T-cell (primary cell): Measurements from ENCODE around the gene FAM72A. TPM values are rescaled to one million over a fixed set of nuclear protein-coding genes. Genes with fewer than 3 reads are reported as not detected.
"Not testable (repeated sequence)": the region's sequence is repeated elsewhere in the genome, so short reads cannot be mapped to it uniquely, and the experiment has no call there.

Source experiments
- ATAC-seq, 4 experiments: fragments of 200-7000 bp in 3 of 4; fragments of 150-1000 bp in 1 of 4; cut with Tn5 transposase; replicated peaks in 1 of 4; 1 replicate in 3 of 4; 2 replicates in 1 of 4; pipeline ENCODE4 v1.10.0; 2021; ENCODE audit warnings: moderate library complexity in 3 of 4, mild to moderate bottlenecking in 2 of 4, moderate number of reproducible peaks in 1 of 4
- CTCF ChIA-PET, 2 donors: fragments of 300-600 bp; sonication (Branson Sonifier 250); formaldehyde crosslinking; loops; one replicate each; lab custom pipeline; 2022; ENCODE audit warnings: antibody characterized with exemption in 2 of 2; lab: Charles Lee
- POLR2A ChIA-PET, 2 donors: fragments of 300-600 bp; sonication (Branson Sonifier 250); formaldehyde crosslinking; loops; one replicate each; lab custom pipeline; 2022; ENCODE audit warnings: antibody characterized with exemption in 2 of 2; lab: Charles Lee
- DNase-seq, 35 experiments: peaks; one replicate each; pipeline versions ENCODE4 v3.0.0 to v3.0.0-alpha.2; 2013 to 2023
- H3K27ac ChIP-seq: one replicate; pipeline ENCODE4 v1.5.1; 2013; ENCODE audit warnings: low read length
- H3K27me3 ChIP-seq, 2 experiments: replicated peaks in 1 of 2; 1 replicate in 1 of 2; 2 replicates in 1 of 2; pipeline versions ENCODE4 v1.6.1 to v1.7.0; 2013; ENCODE audit warnings: low read length in 1 of 2, mixed read lengths in 1 of 2; ENCODE audit not compliant: control insufficient read depth in 2 of 2, insufficient read depth in 2 of 2; ENCODE audit errors: extremely low read depth in 1 of 2
- H3K36me3 ChIP-seq, 2 donors: 1 replicate in 1 of 2; 2 replicates in 1 of 2; pipeline versions ENCODE4 v1.6.1 to v1.7.0; 2013; ENCODE audit warnings: low read length in 1 of 2; ENCODE audit not compliant: control insufficient read depth in 2 of 2, insufficient read depth in 1 of 2; ENCODE audit errors: extremely low read depth in 1 of 2
- H3K4me1 ChIP-seq, 2 experiments: 1 replicate in 1 of 2; 2 replicates in 1 of 2; pipeline versions ENCODE4 v1.6.1 to v1.7.0; 2013; ENCODE audit warnings: low read length in 2 of 2, mixed read lengths in 1 of 2; ENCODE audit not compliant: insufficient read depth in 2 of 2, control insufficient read depth in 1 of 2; ENCODE audit errors: extremely low read depth in 1 of 2
- H3K4me3 ChIP-seq, 2 donors: 1 replicate in 1 of 2; 2 replicates in 1 of 2; pipeline versions ENCODE4 v1.5.1 to v1.7.0; 2013; ENCODE audit warnings: mild to moderate bottlenecking in 2 of 2, low read length in 1 of 2, moderate library complexity in 1 of 2; ENCODE audit not compliant: control insufficient read depth in 1 of 2; ENCODE audit errors: extremely low read depth in 1 of 2
- H3K9me3 ChIP-seq: 2 replicates; pipeline ENCODE4 v1.7.0; 2013
- H3K27ac Mint-ChIP-seq, 2 donors: one replicate each; pipeline ENCODE4 v1.8.0; 2020 to 2021; ENCODE audit warnings: mild to moderate bottlenecking in 2 of 2, mixed read lengths in 2 of 2
- H3K27me3 Mint-ChIP-seq, 2 donors: one replicate each; pipeline ENCODE4 v1.8.0; 2021 to 2022; ENCODE audit warnings: mixed read lengths in 2 of 2
- H3K36me3 Mint-ChIP-seq: one replicate; pipeline ENCODE4 v1.8.0; 2021; ENCODE audit warnings: mixed read lengths
- H3K4me1 Mint-ChIP-seq, 3 donors: one replicate each; pipeline ENCODE4 v1.8.0; 2020 to 2022; ENCODE audit warnings: mixed read lengths in 3 of 3, mild to moderate bottlenecking in 1 of 3
- H3K4me3 Mint-ChIP-seq, 3 donors: one replicate each; pipeline ENCODE4 v1.8.0; 2020 to 2022; ENCODE audit warnings: mild to moderate bottlenecking in 3 of 3, mixed read lengths in 3 of 3, moderate library complexity in 3 of 3
- H3K9me3 Mint-ChIP-seq, 3 donors: one replicate each; pipeline ENCODE4 v1.8.0; 2020 to 2022; ENCODE audit warnings: mixed read lengths in 3 of 3
- WGBS: methylation state at CpG from one replicate; pipeline ENCODE4 v1.1.5; 2013; ENCODE audit warnings: missing lambda C conversion rate; ENCODE audit not compliant: insufficient coverage; 5-methylcytosine and 5-hydroxymethylcytosine counted together
- total RNA-seq, 35 experiments: library from RNA in 6 of 35; stranded (reverse) in 6 of 35; fragments of 120-200 nt in 1 of 35; gene quantifications; one replicate each; pipeline versions ENCODE4 v1.2.1 to v1.2.4 and lab custom pipeline; 2013 to 2026

FAM72A gene
- 1 to 10 TPM in 3 of 5 donors, under 1 TPM in 2; 0.30 to 1.7 (median 1.5) TPM for total RNA-seq
- 1.5 TPM for total RNA-seq (2013)
- total RNA-seq (lab: John Stamatoyannopoulos, UW): 0 to 3.0 (median 0.17) reads per million in 29 experiments

DNA sequence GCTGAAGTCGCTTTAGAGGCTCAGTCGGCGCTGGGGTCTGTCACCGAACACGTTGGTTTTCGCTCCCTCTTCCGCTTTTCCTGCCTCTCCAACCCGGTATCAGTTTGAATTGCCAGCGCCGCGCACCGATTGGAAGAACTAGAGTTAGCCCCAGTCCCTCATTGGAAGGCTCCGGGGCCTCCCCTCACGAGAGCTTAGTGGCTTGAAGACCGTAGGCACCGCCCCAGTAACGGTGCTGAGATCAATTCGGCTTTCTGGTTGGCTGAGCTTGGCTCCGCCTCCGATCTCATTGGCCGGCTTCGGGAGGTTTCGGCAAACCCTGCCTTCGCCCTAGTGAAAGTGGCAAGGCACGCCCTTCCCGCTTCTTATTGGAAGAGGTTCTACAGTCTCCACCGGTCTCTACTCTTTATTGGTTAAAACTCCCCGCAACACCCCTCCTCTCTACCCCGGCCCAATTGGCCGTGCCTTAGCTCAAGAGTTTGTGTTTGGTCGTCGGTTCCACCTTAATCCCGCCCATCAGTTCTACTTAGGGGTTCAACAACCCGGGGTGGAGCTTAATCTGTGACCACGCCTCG is at the start of gene FAM72A:
TSS of gene FAM72A (minus strand) at position 51 of the 575 bp plus-strand sequence. CDS start 814 bp downstream, outside the sequence.
- DNase-seq: peak; percentile 88 to 100 (median 97)
- peak; percentile 84 to 87 (median 85) for ATAC-seq
- H3K4me3 ChIP-seq: peak within 1 kb of the TSS in 1 of 2 donors; percentile 56
- H3K4me1 Mint-ChIP-seq, POLR2A ChIA-PET, CTCF ChIA-PET, H3K27ac ChIP-seq, H3K36me3 Mint-ChIP-seq, H3K36me3 ChIP-seq, H3K9me3 ChIP-seq, H3K4me1 ChIP-seq, H3K9me3 Mint-ChIP-seq, H3K27me3 ChIP-seq, H3K27me3 Mint-ChIP-seq: not testable (repeated sequence)
- Mint-ChIP-seq H3K27ac (peak within 1 kb of the TSS in 1 of 2 donors; percentile 34), H3K4me3 (peak within 1 kb of the TSS; percentile 79 to 84 (median 82))
- WGBS: 0% methylated on average over 7 of the region's 36 CpGs

DNA sequence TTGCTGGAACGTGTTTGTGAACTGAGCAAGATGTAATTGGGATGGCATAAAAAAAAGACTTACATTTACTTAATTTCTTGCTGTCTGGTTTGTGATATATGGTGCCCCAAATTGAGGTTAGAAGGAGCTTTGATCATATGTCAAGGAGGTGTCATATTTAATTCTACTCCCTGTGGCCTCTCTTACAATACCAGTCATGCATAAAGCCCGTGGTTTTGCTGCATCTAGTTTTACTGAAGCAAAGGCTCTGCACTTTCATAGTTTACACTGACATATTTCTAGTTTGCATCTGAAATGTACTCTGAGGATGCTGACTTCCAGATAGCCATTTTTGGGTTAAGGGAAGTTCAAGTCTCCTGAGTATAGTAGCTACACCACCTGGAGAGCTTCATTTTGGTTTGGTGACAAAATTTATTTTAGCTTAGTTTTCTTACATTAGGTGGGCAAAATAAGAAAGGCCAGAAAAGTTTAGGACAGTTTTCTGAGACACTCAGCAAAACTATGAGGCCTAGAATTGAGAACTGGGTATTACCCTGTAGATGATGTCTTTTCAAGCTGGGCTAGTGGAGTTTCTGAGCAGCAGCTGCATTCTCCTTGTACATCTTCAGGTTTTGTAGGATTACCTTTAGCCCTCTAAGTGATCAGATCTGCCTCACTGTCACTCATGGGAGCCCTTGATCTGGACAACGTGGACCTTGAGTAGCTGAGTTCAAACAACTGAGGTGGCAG is 48.5 kb upstream of the FAM72A start:
- H3K27ac Mint-ChIP-seq, H3K27ac ChIP-seq, H3K36me3 ChIP-seq, H3K4me3 Mint-ChIP-seq, H3K36me3 Mint-ChIP-seq, CTCF ChIA-PET, POLR2A ChIA-PET, H3K4me1 Mint-ChIP-seq, H3K4me3 ChIP-seq, H3K27me3 ChIP-seq, DNase-seq, H3K9me3 Mint-ChIP-seq, H3K4me1 ChIP-seq, ATAC-seq, H3K27me3 Mint-ChIP-seq, H3K9me3 ChIP-seq: not testable (repeated sequence)
- no CpG with 5 or more reads among the region's 3 CpGs for WGBS

DNA sequence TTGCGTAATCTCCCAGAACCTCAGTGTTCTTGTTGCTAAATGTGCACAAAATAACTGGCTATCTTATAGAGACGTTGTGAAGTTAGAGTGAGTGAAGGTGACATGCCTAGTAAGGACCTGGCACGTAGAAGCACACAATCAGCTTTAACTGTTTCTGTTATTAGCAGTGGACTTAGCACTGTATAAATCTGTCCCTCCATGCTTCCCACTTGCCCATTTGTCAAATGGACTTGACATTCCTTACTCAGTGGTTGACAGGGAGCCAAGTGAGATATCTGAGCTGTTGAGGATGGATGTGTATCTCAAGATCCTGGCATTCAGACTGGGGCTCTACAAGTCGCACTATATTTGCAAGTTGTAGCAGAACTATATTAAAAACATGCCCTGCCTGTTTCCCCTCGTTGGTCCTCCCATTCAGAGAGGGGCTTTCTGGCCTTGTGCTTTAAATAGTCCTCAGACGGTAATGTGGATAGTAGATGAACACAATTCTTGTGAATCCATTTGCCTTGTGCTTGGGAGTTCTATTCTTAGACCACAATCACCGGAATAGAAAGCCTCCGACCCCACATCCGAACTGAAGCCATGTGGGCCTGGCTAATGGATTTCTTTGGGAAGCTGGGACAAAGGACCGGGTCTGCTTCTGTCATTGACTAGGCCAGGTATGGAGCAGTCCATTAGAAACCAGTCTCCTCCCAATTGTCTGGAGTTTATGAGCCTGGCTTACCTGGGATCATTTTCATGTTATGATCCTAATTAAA is 43.7 kb upstream of the FAM72A start:
- H3K27ac ChIP-seq, DNase-seq, H3K9me3 Mint-ChIP-seq, H3K27ac Mint-ChIP-seq, POLR2A ChIA-PET, H3K36me3 ChIP-seq, H3K4me1 Mint-ChIP-seq, H3K9me3 ChIP-seq, ATAC-seq, CTCF ChIA-PET, H3K4me3 Mint-ChIP-seq, H3K4me1 ChIP-seq, H3K4me3 ChIP-seq, H3K27me3 Mint-ChIP-seq, H3K27me3 ChIP-seq, H3K36me3 Mint-ChIP-seq: not testable (repeated sequence)
- WGBS: no CpG with 5 or more reads among the region's 10 CpGs

DNA sequence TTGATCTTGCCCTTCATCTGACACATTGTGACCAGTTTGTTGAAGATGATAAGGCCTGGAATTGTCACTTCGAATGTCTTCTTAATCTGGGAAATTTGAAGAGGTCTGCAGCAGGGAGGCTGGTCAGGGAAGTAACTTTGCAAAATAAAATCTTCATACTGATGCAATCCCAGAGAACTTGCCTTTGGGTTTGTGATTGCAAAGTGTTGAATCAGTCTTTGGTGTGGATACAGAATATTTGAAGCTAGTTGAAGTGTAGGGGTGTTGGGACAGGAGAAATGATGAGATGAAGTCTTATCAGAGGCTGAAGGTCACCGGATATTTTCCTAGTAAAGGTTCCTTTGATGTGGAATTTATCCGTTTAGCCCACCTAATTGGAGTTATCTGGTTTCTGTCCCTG is 42.8 kb upstream of the FAM72A start:
- whole genome bisulfite sequencing: no CpG with 5 or more reads among the region's 3 CpGs
- POLR2A ChIA-PET, CTCF ChIA-PET, H3K9me3 Mint-ChIP-seq, H3K4me1 ChIP-seq, H3K27me3 ChIP-seq, H3K27me3 Mint-ChIP-seq, ATAC-seq, H3K27ac ChIP-seq, H3K4me1 Mint-ChIP-seq, H3K36me3 ChIP-seq, H3K27ac Mint-ChIP-seq, H3K4me3 Mint-ChIP-seq, H3K36me3 Mint-ChIP-seq, DNase-seq, H3K4me3 ChIP-seq, H3K9me3 ChIP-seq: not testable (repeated sequence)

DNA sequence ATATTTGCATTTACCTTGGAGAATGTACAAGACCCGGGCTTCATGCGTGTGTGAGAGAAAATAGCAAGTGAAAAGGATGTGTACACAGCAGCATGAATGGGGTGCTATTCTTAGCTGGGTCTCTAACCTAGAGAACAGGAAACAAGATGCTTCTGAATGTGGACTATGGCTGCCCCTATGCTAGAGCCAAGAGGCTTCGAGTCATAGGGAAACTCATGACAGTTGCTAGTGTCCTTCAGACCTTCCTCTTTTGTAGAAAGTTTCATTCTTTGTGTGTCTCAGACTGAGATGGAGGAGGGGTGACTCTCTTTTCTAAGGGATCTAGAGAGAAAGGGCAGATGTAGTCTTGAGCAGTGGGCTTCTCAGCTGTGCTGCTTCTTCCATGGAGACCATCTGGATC is 40.7 kb upstream of the FAM72A start:
- H3K36me3 ChIP-seq, CTCF ChIA-PET, H3K4me3 Mint-ChIP-seq, POLR2A ChIA-PET, H3K27me3 ChIP-seq, ATAC-seq, H3K9me3 ChIP-seq, H3K27ac Mint-ChIP-seq, H3K27me3 Mint-ChIP-seq, H3K4me1 Mint-ChIP-seq, H3K27ac ChIP-seq, H3K4me1 ChIP-seq, H3K4me3 ChIP-seq, H3K36me3 Mint-ChIP-seq, H3K9me3 Mint-ChIP-seq: not testable (repeated sequence)
- no CpG with 5 or more reads among the region's 3 CpGs for WGBS
- peak in 1 of 35 experiments; percentile 10 for DNase-seq

DNA sequence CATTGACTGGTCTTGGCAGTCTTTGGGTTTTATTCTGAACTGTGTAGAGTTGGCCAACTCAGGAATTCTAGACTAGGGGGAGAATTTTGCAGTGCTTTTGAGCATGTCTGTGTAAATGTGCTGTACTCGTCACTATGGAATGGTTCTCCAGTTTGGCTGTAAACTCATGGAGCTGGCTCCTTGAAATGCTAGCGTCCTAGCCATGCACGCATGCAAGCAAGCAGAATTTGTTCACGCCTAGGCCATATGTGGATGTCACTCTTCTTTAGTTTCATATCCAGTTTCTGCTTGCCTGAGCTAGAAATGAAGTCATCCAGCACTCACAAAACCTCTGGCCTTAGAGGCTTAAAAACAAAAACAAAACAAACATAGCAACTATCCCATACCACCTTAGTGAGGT is 37.6 kb upstream of the FAM72A start:
- WGBS: no CpG with 5 or more reads among the region's 4 CpGs
- H3K36me3 Mint-ChIP-seq, H3K4me1 Mint-ChIP-seq, H3K27me3 Mint-ChIP-seq, H3K4me1 ChIP-seq, ATAC-seq, CTCF ChIA-PET, H3K27me3 ChIP-seq, H3K27ac ChIP-seq, POLR2A ChIA-PET, H3K9me3 ChIP-seq, H3K4me3 ChIP-seq, H3K27ac Mint-ChIP-seq, H3K9me3 Mint-ChIP-seq, H3K36me3 ChIP-seq, DNase-seq, H3K4me3 Mint-ChIP-seq: not testable (repeated sequence)
